IPS DF 6.9 (cell line): Measurements from ENCODE around the gene ARHGAP33.
"Not testable (repeated sequence)": the region's sequence is repeated elsewhere in the genome, so short reads cannot be mapped to it uniquely, and the experiment has no call there.

Experiments used
- DNase-seq: peaks from one replicate; pipeline ENCODE4 v3.0.0-alpha.2; 2013; ENCODE audit warnings: low read depth, low spot score
- H3K27ac ChIP-seq: one replicate; pipeline ENCODE4 v1.5.1; 2013; ENCODE audit warnings: low read length, control low read depth
- H3K27me3 ChIP-seq: 2 replicates; pipeline ENCODE4 v1.6.1; 2013; ENCODE audit warnings: mild to moderate bottlenecking, low read length; ENCODE audit not compliant: control insufficient read depth, insufficient read depth
- H3K36me3 ChIP-seq: 2 replicates; pipeline ENCODE4 v1.6.1; 2013; ENCODE audit warnings: low read length; ENCODE audit not compliant: control insufficient read depth, insufficient read depth
- H3K4me1 ChIP-seq: 2 replicates; pipeline ENCODE4 v1.6.1; 2013; ENCODE audit warnings: low read length; ENCODE audit not compliant: control insufficient read depth, insufficient read depth
- H3K4me3 ChIP-seq: 2 replicates; pipeline ENCODE4 v1.5.1; 2013; ENCODE audit warnings: mild to moderate bottlenecking, low read length
- H3K9me3 ChIP-seq: 2 replicates; pipeline ENCODE4 v1.6.1; 2013; ENCODE audit warnings: low read length, inconsistent platforms; ENCODE audit not compliant: control insufficient read depth, insufficient read depth
- WGBS: extraction: QIAGEN DNeasy Blood & Tissue Kit; methylation state at CpG from one replicate; pipeline ENCODE4 v1.1.7; 2013; ENCODE audit warnings: mixed read lengths, missing lambda C conversion rate; ENCODE audit not compliant: insufficient read length, insufficient coverage; 5-methylcytosine and 5-hydroxymethylcytosine counted together

ARHGAP33 gene

GRCh38 chr19:35768082-35768421 is 7.3 kb upstream of the ARHGAP33 start:
- Histone ChIP-seq H3K36me3 (no peaks in the 10 kb centered on the region; the same call in 1 of the 2 replicates), H3K4me1 (peaks cover 5% of the 10 kb centered on the region), H3K4me3 (no peak overlapping the region), H3K27me3 (no peaks in the 10 kb centered on the region; the same call in 1 of the 2 replicates), H3K9me3 (no peaks in the 10 kb centered on the region), H3K27ac (no peak overlapping the region)
- WGBS, result no CpG with 5 or more reads among the region's 15 CpGs
- DNase-seq, result no peak

- not testable (repeated sequence) for H3K27me3 ChIP-seq, H3K4me3 ChIP-seq, H3K4me1 ChIP-seq, H3K27ac ChIP-seq, H3K9me3 ChIP-seq, H3K36me3 ChIP-seq, DNase-seq
- no CpG with 5 or more reads among the region's 5 CpGs for WGBS
Measured at GRCh38 chr19:35772362-35772761, 3.0 kb upstream of the ARHGAP33 start.

- DNase-seq, result no peak
- Histone ChIP-seq H3K36me3 (no peaks in the 10 kb centered on the region), H3K4me1 (peaks cover 6% of the 10 kb centered on the region), H3K27ac (no peak overlapping the region), H3K27me3 (no peaks in the 10 kb centered on the region; the same call in 1 of the 2 replicates), H3K4me3 (no peak overlapping the region), H3K9me3 (no peaks in the 10 kb centered on the region)
- WGBS, result no CpG with 5 or more reads among the region's 9 CpGs
Measured at GRCh38 chr19:35773020-35773806, 2.2 kb upstream of the ARHGAP33 start.

GRCh38 chr19:35774274-35775045 is 904 bp upstream of the ARHGAP33 start:
- H3K4me1 ChIP-seq, result peaks cover 6% of the 10 kb centered on the region
- H3K27ac ChIP-seq, result no peak overlapping the region
- no peak overlapping the region for H3K4me3 ChIP-seq
- H3K9me3 ChIP-seq, result no peaks in the 10 kb centered on the region
- DNase-seq, result no peak
- no peaks in the 10 kb centered on the region; the same call in 1 of the 2 replicates for H3K27me3 ChIP-seq
- no CpG with 5 or more reads among the region's 16 CpGs for WGBS
- no peaks in the 10 kb centered on the region for H3K36me3 ChIP-seq

- no peak overlapping the region for H3K27ac ChIP-seq
- no peaks in the 10 kb centered on the region for H3K9me3 ChIP-seq
- peaks cover 6% of the 10 kb centered on the region for H3K4me1 ChIP-seq
- no CpG with 5 or more reads among the region's 9 CpGs for WGBS
- no peaks in the 10 kb centered on the region; the same call in 1 of the 2 replicates for H3K27me3 ChIP-seq
- no peaks in the 10 kb centered on the region for H3K36me3 ChIP-seq
- no peak for DNase-seq
- no peak overlapping the region for H3K4me3 ChIP-seq
Measured at GRCh38 chr19:35775046-35775297, 392 bp upstream of the ARHGAP33 start.

GRCh38 chr19:35776102-35776788 is 881 bp downstream of the ARHGAP33 start:
- H3K27ac ChIP-seq, result no peak overlapping the region
- no CpG with 5 or more reads among the region's 13 CpGs for WGBS
- no peaks in the 10 kb centered on the region for H3K9me3 ChIP-seq
- H3K4me3 ChIP-seq, result peak overlapping the region; percentile 53; the same call in 1 of the 2 replicates
- no peak for DNase-seq
- H3K27me3 ChIP-seq, result no peaks in the 10 kb centered on the region; the same call in 1 of the 2 replicates
- H3K4me1 ChIP-seq, result peaks cover 6% of the 10 kb centered on the region
- no peaks in the 10 kb centered on the region; the same call in 1 of the 2 replicates for H3K36me3 ChIP-seq

GRCh38 chr19:35777086-35777841 is 1.9 kb downstream of the ARHGAP33 start:
- Histone ChIP-seq H3K4me3 (no peak overlapping the region), H3K36me3 (no peaks in the 10 kb centered on the region; the same call in 1 of the 2 replicates), H3K27ac (no peak overlapping the region), H3K27me3 (no peaks in the 10 kb centered on the region; the same call in 1 of the 2 replicates), H3K9me3 (no peaks in the 10 kb centered on the region), H3K4me1 (peaks cover 8% of the 10 kb centered on the region)
- no CpG with 5 or more reads among the region's 19 CpGs for WGBS
- no peak for DNase-seq

GRCh38 chr19:35777961-35778360 is 2.6 kb downstream of the ARHGAP33 start:
- Histone ChIP-seq H3K27ac (no peak overlapping the region), H3K36me3 (no peaks in the 10 kb centered on the region; the same call in 1 of the 2 replicates)
- WGBS, result no CpG with 5 or more reads among the region's 7 CpGs

GRCh38 chr19:35779033-35779432 is 3.7 kb downstream of the ARHGAP33 start:
- no peaks in the 10 kb centered on the region; the same call in 1 of the 2 replicates for H3K36me3 ChIP-seq
- H3K27me3 ChIP-seq, result no peaks in the 10 kb centered on the region
- H3K27ac ChIP-seq, result no peak overlapping the region
- DNase-seq, result no peak
- WGBS, result no CpG with 5 or more reads among the region's 8 CpGs
- no peaks in the 10 kb centered on the region for H3K9me3 ChIP-seq
- H3K4me3 ChIP-seq, result no peak overlapping the region
- peaks cover 9% of the 10 kb centered on the region for H3K4me1 ChIP-seq

More at GRCh38 chr19:35777961-35778360, 2.6 kb downstream of the ARHGAP33 start:
- no peak for DNase-seq
- Histone ChIP-seq H3K4me3 (no peak overlapping the region), H3K4me1 (peaks cover 9% of the 10 kb centered on the region), H3K27me3 (no peaks in the 10 kb centered on the region; the same call in 1 of the 2 replicates), H3K9me3 (no peaks in the 10 kb centered on the region)

- H3K27ac ChIP-seq, result no peak overlapping the region
- H3K4me1 ChIP-seq, result peaks cover 9% of the 10 kb centered on the region
- H3K9me3 ChIP-seq, result no peaks in the 10 kb centered on the region
- no peak overlapping the region for H3K4me3 ChIP-seq
- WGBS, result no CpG with 5 or more reads among the region's 16 CpGs
- DNase-seq, result no peak
- no peaks in the 10 kb centered on the region; the same call in 1 of the 2 replicates for H3K36me3 ChIP-seq
- no peaks in the 10 kb centered on the region for H3K27me3 ChIP-seq
Measured at GRCh38 chr19:35780058-35780457, 4.7 kb downstream of the ARHGAP33 start.
